GM13976 (cell line): ENCODE measurements around the gene NBAS.

Source experiments
- DNase-seq: peaks from one replicate; pipeline ENCODE4 v3.0.0; 2012; ENCODE audit warnings: low spot score
- in situ Hi-C: fragments of 300-500 bp; cut with MboI; formaldehyde crosslinking; loops from one replicate; pipeline ENCODE4 v1.12.0; 2022; ENCODE audit warnings: low sequenced_read_pairs, mixed read lengths, inconsistent platforms; ENCODE audit not compliant: unreplicated experiment
- TF ChIP-seq, protein P1 (sequence below): IDR thresholded peaks from 2 replicates; pipeline ENCODE4 v1.5.1; 2012; ENCODE audit warnings: borderline replicate concordance, mild to moderate bottlenecking; ENCODE audit not compliant: insufficient read depth; ENCODE audit errors: extremely low read depth, missing control alignments, control extremely low read depth

The NBAS gene

DNA sequence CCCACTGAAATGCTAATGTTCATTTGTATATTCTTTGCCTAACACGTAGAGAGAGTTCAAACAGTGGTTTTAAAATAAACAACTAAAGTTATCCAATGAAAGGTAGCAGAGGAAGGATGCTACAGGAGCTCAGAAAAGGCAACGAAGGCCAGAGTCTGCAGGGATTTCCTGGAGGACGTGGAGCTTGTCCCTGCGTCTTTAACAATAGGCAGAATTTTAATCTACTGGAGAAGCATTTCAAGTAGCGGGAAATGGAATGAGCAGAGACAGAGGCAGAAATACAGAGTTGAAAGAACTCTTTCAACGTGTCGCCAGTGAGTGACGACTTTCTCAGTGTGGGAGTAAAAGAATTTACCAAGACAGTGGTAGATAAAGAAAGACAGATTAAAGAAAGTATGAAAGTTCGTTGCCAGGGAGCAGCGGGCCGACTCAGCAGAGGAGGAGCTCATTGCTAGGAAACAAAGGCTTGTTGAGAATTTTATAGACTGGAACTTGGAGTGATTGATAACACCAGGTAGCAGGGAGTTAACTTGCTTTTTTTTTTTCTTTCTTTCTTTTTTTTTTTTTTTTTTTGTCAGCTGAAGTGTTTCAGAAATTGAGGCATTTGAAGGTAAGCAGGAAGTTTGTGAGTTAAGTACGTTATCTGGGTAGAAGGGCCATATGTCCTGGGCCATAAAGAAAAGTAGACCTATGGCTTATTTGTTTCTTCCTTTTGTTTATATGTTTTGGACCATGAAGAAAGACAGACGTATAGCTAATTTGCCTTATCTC is 625 bp upstream of the NBAS start:
- peak; percentile 30 for DNase-seq
- TF ChIP-seq, protein P1, sequence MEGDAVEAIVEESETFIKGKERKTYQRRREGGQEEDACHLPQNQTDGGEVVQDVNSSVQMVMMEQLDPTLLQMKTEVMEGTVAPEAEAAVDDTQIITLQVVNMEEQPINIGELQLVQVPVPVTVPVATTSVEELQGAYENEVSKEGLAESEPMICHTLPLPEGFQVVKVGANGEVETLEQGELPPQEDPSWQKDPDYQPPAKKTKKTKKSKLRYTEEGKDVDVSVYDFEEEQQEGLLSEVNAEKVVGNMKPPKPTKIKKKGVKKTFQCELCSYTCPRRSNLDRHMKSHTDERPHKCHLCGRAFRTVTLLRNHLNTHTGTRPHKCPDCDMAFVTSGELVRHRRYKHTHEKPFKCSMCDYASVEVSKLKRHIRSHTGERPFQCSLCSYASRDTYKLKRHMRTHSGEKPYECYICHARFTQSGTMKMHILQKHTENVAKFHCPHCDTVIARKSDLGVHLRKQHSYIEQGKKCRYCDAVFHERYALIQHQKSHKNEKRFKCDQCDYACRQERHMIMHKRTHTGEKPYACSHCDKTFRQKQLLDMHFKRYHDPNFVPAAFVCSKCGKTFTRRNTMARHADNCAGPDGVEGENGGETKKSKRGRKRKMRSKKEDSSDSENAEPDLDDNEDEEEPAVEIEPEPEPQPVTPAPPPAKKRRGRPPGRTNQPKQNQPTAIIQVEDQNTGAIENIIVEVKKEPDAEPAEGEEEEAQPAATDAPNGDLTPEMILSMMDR, result no peak
- in situ Hi-C loops, result no loop called here

DNA sequence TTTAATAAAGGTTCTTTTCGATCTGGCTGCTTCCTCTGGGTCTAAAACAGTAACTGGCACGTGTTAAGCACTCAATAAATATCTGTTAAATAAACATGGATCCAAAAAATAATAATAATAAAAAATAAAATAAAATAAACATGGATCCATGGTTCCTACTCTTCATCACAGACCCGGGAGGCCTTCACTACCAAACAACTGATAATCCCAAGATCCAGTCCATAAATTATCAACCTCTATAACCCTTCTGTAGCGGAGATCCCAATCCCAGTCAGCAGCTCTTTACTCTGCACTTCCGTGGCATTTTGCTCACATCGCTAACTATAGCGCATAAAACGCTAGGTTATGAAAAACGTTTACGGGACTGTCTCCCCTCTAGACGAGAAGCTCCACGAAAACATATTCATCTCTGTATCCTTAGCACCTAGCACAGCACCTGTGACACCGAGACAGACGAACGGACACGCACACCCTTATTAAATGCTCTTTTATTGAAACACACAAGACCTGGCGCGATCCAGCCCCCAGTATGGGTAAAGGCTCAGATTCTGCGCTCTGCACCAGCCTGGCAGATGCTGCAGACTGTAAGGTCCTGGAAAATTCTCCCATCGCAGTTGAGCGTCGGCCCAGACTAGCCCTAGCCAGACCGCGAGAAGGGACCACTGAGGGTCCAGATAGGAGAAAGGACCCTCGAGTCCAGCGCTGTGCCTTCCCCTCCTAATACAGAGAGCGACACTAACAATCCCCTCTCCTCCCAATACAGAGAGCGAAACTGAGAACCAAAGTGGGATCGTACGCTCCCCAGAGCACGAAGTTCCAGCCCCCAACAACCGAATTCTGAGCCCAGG is 770 bp downstream of the NBAS start:
- TF ChIP-seq, protein P1, result no peak
- DNase-seq, result peak; percentile 24
- in situ Hi-C loops, result no loop called here

DNA sequence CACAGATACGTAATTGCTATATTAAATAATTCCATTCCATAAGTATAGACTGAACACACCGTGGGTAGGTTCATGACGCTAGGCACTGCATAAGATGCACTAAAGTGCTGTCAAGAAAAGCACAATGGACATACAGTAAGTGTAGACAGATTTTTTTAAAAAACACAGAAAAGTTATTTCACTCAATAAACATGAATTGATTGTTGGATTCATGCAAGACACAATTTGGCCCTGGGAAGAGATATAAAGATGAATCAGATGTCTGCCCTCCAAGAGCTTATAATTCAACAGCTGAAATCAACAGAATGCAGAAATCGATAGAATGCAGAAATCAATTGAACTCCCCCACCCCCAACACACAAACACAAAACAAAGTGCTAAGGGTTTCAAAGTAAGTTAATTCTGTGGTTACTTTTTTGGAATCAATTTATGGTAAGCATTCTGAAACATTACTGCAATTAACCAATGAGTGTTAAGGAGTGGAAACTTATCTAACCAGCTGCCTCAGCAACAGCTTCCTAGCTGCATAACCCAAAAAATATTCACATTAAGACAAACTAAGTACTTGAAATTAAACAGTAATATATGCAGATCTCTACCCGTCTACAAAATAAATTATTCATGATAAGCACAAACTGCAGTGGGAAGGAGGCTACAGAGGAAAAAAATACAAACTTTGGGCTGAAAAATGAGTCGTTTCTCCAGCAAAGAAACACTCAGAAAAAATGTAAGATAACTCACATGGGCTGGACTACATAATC is 1.6 kb downstream of the NBAS start:
- in situ Hi-C loops, result no loop called here
- TF ChIP-seq, protein P1, result no peak
- no peak for DNase-seq

DNA sequence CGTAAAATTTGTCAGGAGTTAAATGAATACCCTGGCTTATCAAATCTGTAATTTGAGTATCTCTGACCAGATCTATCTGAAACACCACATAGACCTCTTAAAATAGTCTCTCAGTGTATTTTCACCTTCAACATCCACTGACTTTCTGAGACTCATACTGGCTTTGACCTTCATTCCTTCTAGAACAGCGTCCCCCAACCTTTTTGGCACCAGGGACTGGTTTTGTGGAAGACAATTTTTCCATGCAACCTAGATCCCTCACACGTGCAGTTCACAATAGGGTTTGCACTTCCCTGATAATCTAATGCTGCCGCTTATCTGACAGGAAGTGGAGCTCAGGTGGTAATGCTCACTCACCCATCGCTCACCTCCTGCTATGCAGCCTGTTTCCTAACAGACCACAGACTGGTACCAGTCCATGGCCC is 3.2 kb downstream of the NBAS start:
- TF ChIP-seq, protein P1, result no peak
- no peak for DNase-seq
- in situ Hi-C loops, result no loop called here

GRCh38 chr2:15556311-15556930 is 4.7 kb downstream of the NBAS start:
- TF ChIP-seq, protein P1, result no peak
- in situ Hi-C loops, result no loop called here

DNA sequence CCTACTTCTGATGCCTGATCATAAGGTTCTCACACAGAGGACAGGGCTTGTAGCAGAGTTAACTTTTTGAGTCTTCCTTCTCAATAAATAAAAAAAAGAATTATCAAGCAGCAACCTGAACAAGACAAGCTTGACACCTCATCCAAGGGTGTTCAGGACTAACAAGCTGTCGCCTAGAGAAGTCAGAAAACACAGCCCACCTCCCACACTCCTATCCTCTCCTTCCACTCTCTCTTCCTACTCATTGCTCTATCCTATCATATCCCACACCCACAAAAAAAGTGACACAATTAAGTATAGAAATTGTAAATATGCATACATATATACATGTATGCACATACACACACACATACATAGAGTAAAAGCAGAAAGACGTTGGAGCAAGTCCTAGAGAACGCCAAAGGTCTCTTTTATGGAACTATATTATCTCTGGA is 5.4 kb downstream of the NBAS start:
- TF ChIP-seq, protein P1, result no peak
- in situ Hi-C loops, result no loop called here
- no peak for DNase-seq

More at GRCh38 chr2:15556311-15556930, 4.7 kb downstream of the NBAS start:
- no peak for DNase-seq
